H9 (cell line): Measurements from ENCODE around the gene SLC39A8. TPM values are rescaled to one million over a fixed set of nuclear protein-coding genes. Genes with fewer than 3 reads are reported as not detected.

ENCODE experiments used
- DNase-seq: peaks from one replicate; pipeline ENCODE4 v3.0.0-alpha.2; 2017
- H2AFZ ChIP-seq: one replicate; pipeline ENCODE4 v1.6.1; 2013; ENCODE audit warnings: mild to moderate bottlenecking, low read length, control low read depth, moderate library complexity
- H2AK5ac ChIP-seq: 2 replicates; pipeline ENCODE4 v1.6.1; 2013; ENCODE audit warnings: low read length, control low read depth, mixed read lengths; ENCODE audit not compliant: insufficient read length
- H2BK120ac ChIP-seq: one replicate; pipeline ENCODE4 v1.6.1; 2013; ENCODE audit warnings: low read depth, mild to moderate bottlenecking, low read length, control low read depth, inconsistent platforms; ENCODE audit not compliant: poor library complexity, severe bottlenecking
- H2BK12ac ChIP-seq: 2 replicates; pipeline ENCODE4 v1.6.1; 2013; ENCODE audit warnings: low read length, control low read depth, mixed read lengths, low read depth; ENCODE audit not compliant: insufficient read length
- H2BK15ac ChIP-seq: 2 replicates; pipeline ENCODE4 v1.6.1; 2013; ENCODE audit warnings: low read depth, low read length, control low read depth
- H2BK20ac ChIP-seq: one replicate; pipeline ENCODE4 v1.6.1; 2013; ENCODE audit warnings: low read depth, mild to moderate bottlenecking, low read length, control low read depth, inconsistent platforms; ENCODE audit not compliant: poor library complexity, severe bottlenecking
- H2BK5ac ChIP-seq: 2 replicates; pipeline ENCODE4 v1.6.1; 2013; ENCODE audit warnings: low read length, control low read depth, mixed read lengths; ENCODE audit not compliant: insufficient read length
- H3K14ac ChIP-seq: 2 replicates; pipeline ENCODE4 v1.6.1; 2013; ENCODE audit warnings: low read length, control low read depth; ENCODE audit not compliant: insufficient read depth
- H3K18ac ChIP-seq: 2 replicates; pipeline ENCODE4 v1.6.1; 2013; ENCODE audit warnings: low read depth, mild to moderate bottlenecking, mixed read lengths, low read length, control low read depth; ENCODE audit not compliant: insufficient read length
- H3K23ac ChIP-seq: 2 replicates; pipeline ENCODE4 v1.6.1; 2013; ENCODE audit warnings: low read length, control low read depth, mixed read lengths, low read depth; ENCODE audit not compliant: insufficient read length
- H3K23me2 ChIP-seq: 2 replicates; pipeline ENCODE4 v1.6.1; 2013; ENCODE audit warnings: low read depth, mild to moderate bottlenecking, mixed read lengths, low read length, control low read depth; ENCODE audit not compliant: insufficient read length, poor library complexity, severe bottlenecking
- H3K27ac ChIP-seq: 2 replicates; pipeline ENCODE4 v1.5.1; 2013; ENCODE audit warnings: low read length, control low read depth, mixed read lengths, low read depth; ENCODE audit not compliant: insufficient read length
- H3K27me3 ChIP-seq: 2 replicates; pipeline ENCODE4 v1.6.1; 2013; ENCODE audit warnings: low read length, control low read depth, inconsistent platforms; ENCODE audit not compliant: insufficient read depth
- H3K4ac ChIP-seq: 2 replicates; pipeline ENCODE4 v1.6.1; 2013; ENCODE audit warnings: low read depth, mild to moderate bottlenecking, control low read depth, inconsistent platforms, low read length, moderate library complexity
- H3K4me1 ChIP-seq: 2 replicates; pipeline ENCODE4 v1.6.1; 2013; ENCODE audit warnings: low read length, control low read depth, inconsistent platforms; ENCODE audit not compliant: insufficient read depth
- H3K4me2 ChIP-seq: 2 replicates; pipeline ENCODE4 v1.6.1; 2013; ENCODE audit warnings: low read length, control low read depth, mixed read lengths; ENCODE audit not compliant: insufficient read length, insufficient read depth
- H3K56ac ChIP-seq: 2 replicates; pipeline ENCODE4 v1.6.1; 2013; ENCODE audit warnings: low read depth, mild to moderate bottlenecking, mixed read lengths, low read length, control low read depth; ENCODE audit not compliant: insufficient read length
- H3K79me1 ChIP-seq: 2 replicates; pipeline ENCODE4 v1.6.1; 2013; ENCODE audit warnings: low read depth, mild to moderate bottlenecking, moderate library complexity, low read length, control low read depth, inconsistent platforms; ENCODE audit not compliant: insufficient read depth, poor library complexity, severe bottlenecking
- H3K79me2 ChIP-seq: 2 replicates; pipeline ENCODE4 v1.6.1; 2013; ENCODE audit warnings: low read length, control low read depth, inconsistent platforms; ENCODE audit not compliant: insufficient read depth
- H3K9ac ChIP-seq: 2 replicates; pipeline ENCODE4 v1.6.1; 2013; ENCODE audit warnings: low read length, control low read depth, mixed read lengths; ENCODE audit not compliant: insufficient read length; ENCODE audit errors: extremely low read depth
- H3K9me3 ChIP-seq: one replicate; pipeline ENCODE4 v1.6.1; 2013; ENCODE audit warnings: low read depth, low read length, inconsistent platforms; ENCODE audit not compliant: control insufficient read depth
- H3T11ph ChIP-seq: one replicate; pipeline ENCODE4 v1.6.1; 2013; ENCODE audit warnings: mild to moderate bottlenecking, low read length, control low read depth, inconsistent platforms
- H4K20me1 ChIP-seq: one replicate; pipeline ENCODE4 v1.6.1; 2013; ENCODE audit not compliant: control insufficient read depth, insufficient read length, insufficient read depth
- H4K5ac ChIP-seq: 2 replicates; pipeline ENCODE4 v1.6.1; 2013; ENCODE audit warnings: low read depth, mild to moderate bottlenecking, mixed read lengths, low read length, control low read depth; ENCODE audit not compliant: insufficient read length
- H4K8ac ChIP-seq: replicated peaks from 2 replicates; pipeline ENCODE4 v1.6.1; 2013; ENCODE audit warnings: low read length, control low read depth, mixed read lengths, low read depth; ENCODE audit not compliant: insufficient read length
- H4K91ac ChIP-seq: 2 replicates; pipeline ENCODE4 v1.6.1; 2013; ENCODE audit warnings: low read depth, mild to moderate bottlenecking, moderate library complexity, mixed read lengths, low read length, control low read depth; ENCODE audit not compliant: insufficient read length
- H3K27ac Mint-ChIP-seq, 3 experiments: 2 replicates in 2 of 3; 3 replicates in 1 of 3; pipeline ENCODE4 v1.8.0; 2020 to 2021; ENCODE audit warnings: mixed read lengths in 3 of 3, mild to moderate bottlenecking in 1 of 3, moderate library complexity in 1 of 3
- H3K27me3 Mint-ChIP-seq: 2 replicates; pipeline ENCODE4 v1.8.0; 2021; ENCODE audit warnings: low read depth, mild to moderate bottlenecking, moderate library complexity, mixed read lengths
- H3K36me3 Mint-ChIP-seq, 3 experiments: 2 replicates in 2 of 3; 3 replicates in 1 of 3; pipeline ENCODE4 v1.8.0; 2020 to 2021; ENCODE audit warnings: low read depth in 3 of 3, mixed read lengths in 3 of 3; ENCODE audit not compliant: insufficient read depth in 1 of 3
- H3K4me1 Mint-ChIP-seq, 2 experiments: 2 replicates each; pipeline ENCODE4 v1.8.0; 2020; ENCODE audit warnings: mixed read lengths in 2 of 2
- H3K4me3 Mint-ChIP-seq, 2 experiments: 2 replicates in 1 of 2; 3 replicates in 1 of 2; pipeline ENCODE4 v1.8.0; 2020 to 2021; ENCODE audit warnings: mild to moderate bottlenecking in 2 of 2, mixed read lengths in 2 of 2, moderate library complexity in 1 of 2
- H3K9me3 Mint-ChIP-seq, 2 experiments: 2 replicates in 1 of 2; 3 replicates in 1 of 2; pipeline ENCODE4 v1.8.0; 2020; ENCODE audit warnings: mild to moderate bottlenecking in 2 of 2, mixed read lengths in 2 of 2, moderate library complexity in 1 of 2
- WGBS: extraction: QIAGEN DNeasy Blood & Tissue Kit; methylation state at CpG from one replicate; pipeline ENCODE4 v1.1.7; 2013; ENCODE audit warnings: missing lambda C conversion rate, low lambda C conversion rate, mixed read lengths; ENCODE audit not compliant: insufficient read length; ENCODE audit errors: extremely low coverage; 5-methylcytosine and 5-hydroxymethylcytosine counted together
- total RNA-seq: library from RNA; stranded (reverse); gene quantifications from 2 replicates; pipeline ENCODE4 v1.2.1, GENCODE V29; 2021
- TF ChIP-seq, protein P1 (sequence below): fragments of 200-600 bp; sonication (generic); conservative IDR thresholded peaks from 3 replicates; pipeline ENCODE4 v1.8.0; 2021; ENCODE audit warnings: antibody characterized with exemption, mild to moderate bottlenecking

The SLC39A8 gene
- total RNA-seq, 1 experiment from 2014 or later = 11.0 TPM

GRCh38 chr4:102272318-102272717 is 73.0 kb downstream of the SLC39A8 start:
- Mint-ChIP-seq H3K4me3 (no peak overlapping the region), H3K27me3 (no peaks in the 10 kb centered on the region)
- no CpG with 5 or more reads among the region's 8 CpGs for WGBS

More at GRCh38 chr4:102272318-102272717, 73.0 kb downstream of the SLC39A8 start:
- no peak overlapping the region for H2BK15ac ChIP-seq
- Mint-ChIP-seq H3K36me3 (peaks cover 0 to 8% (median 0%) of the 10 kb centered on the region in 3 experiments; a peak in 3 of 7 replicates), H3K9me3 (no peaks in the 10 kb centered on the region), H3K27ac (no peak overlapping the region), H3K4me1 (peaks cover 4 to 11% of the 10 kb centered on the region in 2 experiments; a peak in 3 of 4 replicates)
- H4K91ac ChIP-seq = no peak overlapping the region
- H3K18ac ChIP-seq = no peak overlapping the region
- H3K9ac ChIP-seq = no peak overlapping the region
- H2BK5ac ChIP-seq = no peak overlapping the region
- H3K23me2 ChIP-seq = no peaks in the 10 kb centered on the region
- no peak overlapping the region for H3K14ac ChIP-seq
- H4K5ac ChIP-seq = no peak overlapping the region
- H2AK5ac ChIP-seq = no peak overlapping the region
- H2BK20ac ChIP-seq = no peak overlapping the region
- H3K27me3 ChIP-seq = no peaks in the 10 kb centered on the region
- H3K79me2 ChIP-seq = no peaks in the 10 kb centered on the region
- H3K4me2 ChIP-seq = no peak overlapping the region
- H3K4me1 ChIP-seq = no peaks in the 10 kb centered on the region
- no peaks in the 10 kb centered on the region for H4K20me1 ChIP-seq
- no peak overlapping the region for H3K27ac ChIP-seq
- TF ChIP-seq, protein P1, sequence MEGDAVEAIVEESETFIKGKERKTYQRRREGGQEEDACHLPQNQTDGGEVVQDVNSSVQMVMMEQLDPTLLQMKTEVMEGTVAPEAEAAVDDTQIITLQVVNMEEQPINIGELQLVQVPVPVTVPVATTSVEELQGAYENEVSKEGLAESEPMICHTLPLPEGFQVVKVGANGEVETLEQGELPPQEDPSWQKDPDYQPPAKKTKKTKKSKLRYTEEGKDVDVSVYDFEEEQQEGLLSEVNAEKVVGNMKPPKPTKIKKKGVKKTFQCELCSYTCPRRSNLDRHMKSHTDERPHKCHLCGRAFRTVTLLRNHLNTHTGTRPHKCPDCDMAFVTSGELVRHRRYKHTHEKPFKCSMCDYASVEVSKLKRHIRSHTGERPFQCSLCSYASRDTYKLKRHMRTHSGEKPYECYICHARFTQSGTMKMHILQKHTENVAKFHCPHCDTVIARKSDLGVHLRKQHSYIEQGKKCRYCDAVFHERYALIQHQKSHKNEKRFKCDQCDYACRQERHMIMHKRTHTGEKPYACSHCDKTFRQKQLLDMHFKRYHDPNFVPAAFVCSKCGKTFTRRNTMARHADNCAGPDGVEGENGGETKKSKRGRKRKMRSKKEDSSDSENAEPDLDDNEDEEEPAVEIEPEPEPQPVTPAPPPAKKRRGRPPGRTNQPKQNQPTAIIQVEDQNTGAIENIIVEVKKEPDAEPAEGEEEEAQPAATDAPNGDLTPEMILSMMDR = no peak
- H3K9me3 ChIP-seq = no peaks in the 10 kb centered on the region
- no peak overlapping the region for H4K8ac ChIP-seq
- no peak overlapping the region for H2AFZ ChIP-seq
- H3K79me1 ChIP-seq = no peaks in the 10 kb centered on the region
- no peak overlapping the region for H3K56ac ChIP-seq
- no peak overlapping the region for H3K23ac ChIP-seq
- no peak overlapping the region for H2BK12ac ChIP-seq
- no peak overlapping the region for H3T11ph ChIP-seq
- H2BK120ac ChIP-seq = no peak overlapping the region
- DNase-seq = no peak
- H3K4ac ChIP-seq = no peak overlapping the region
